Activated CD8-positive, alpha-beta memory T cell treated with anti-CD3 and anti-CD28 coated beads, Interleukin-2, amount 10 ng/mL, durations not matched to agents 7 days and 5 days (primary cell): ENCODE data around the gene GPRIN2. TPM values are rescaled to one million over a fixed set of nuclear protein-coding genes. Genes with fewer than 3 reads are reported as not detected.
A peak's percentile ranks its signal among the peaks of the same experiment; 100 is the strongest.
"Not testable (repeated sequence)": the region's sequence is repeated elsewhere in the genome, so short reads cannot be mapped to it uniquely, and the experiment has no call there.

ENCODE experiments used
- ATAC-seq: fragments of 150-1000 bp; cut with Tn5 transposase; one replicate; pipeline ENCODE4 v1.10.0; 2021; ENCODE audit warnings: moderate library complexity
- CTCF ChIA-PET: fragments of 350-600 bp; sonication (Branson Sonifier 250); formaldehyde crosslinking; loops from one replicate; lab custom pipeline; 2021; ENCODE audit warnings: antibody characterized with exemption; lab: Charles Lee
- DNase-seq: peaks from one replicate; pipeline ENCODE4 v3.0.0-alpha.2; 2020
- H3K27ac Mint-ChIP-seq: one replicate; pipeline ENCODE4 v1.8.0; 2021; ENCODE audit warnings: mild to moderate bottlenecking, mixed read lengths
- H3K27me3 Mint-ChIP-seq: one replicate; pipeline ENCODE4 v1.8.0; 2021; ENCODE audit warnings: mixed read lengths
- H3K36me3 Mint-ChIP-seq: one replicate; pipeline ENCODE4 v1.8.0; 2021; ENCODE audit warnings: mild to moderate bottlenecking, mixed read lengths
- H3K4me1 Mint-ChIP-seq: one replicate; pipeline ENCODE4 v1.8.0; 2021; ENCODE audit warnings: mixed read lengths
- H3K4me3 Mint-ChIP-seq: one replicate; pipeline ENCODE4 v1.8.0; 2021; ENCODE audit warnings: mild to moderate bottlenecking, moderate library complexity, mixed read lengths
- H3K9me3 Mint-ChIP-seq: one replicate; pipeline ENCODE4 v1.8.0; 2022; ENCODE audit warnings: low read depth, mixed read lengths
- total RNA-seq, 2 experiments: library from RNA; stranded (reverse); gene quantifications; one replicate each; pipeline ENCODE4 v1.2.3, GENCODE V29; 2021

The GPRIN2 gene
- total RNA-seq: not detected

- ATAC-seq: peak; percentile 28
- CTCF ChIA-PET: no interaction called here
- DNase-seq: peak; percentile 38
Observed at GRCh38 chr10:46556515-46557318, at the start of gene GPRIN2. TSS of gene GPRIN2 (minus strand) at chr10:46556658. CDS start at chr10:46550736, 5,922 bp downstream.

GRCh38 chr10:46600516-46600915 lies 44.1 kb upstream of the GPRIN2 start:
- H3K4me1 Mint-ChIP-seq, H3K4me3 Mint-ChIP-seq, H3K36me3 Mint-ChIP-seq, H3K27ac Mint-ChIP-seq, H3K27me3 Mint-ChIP-seq, H3K9me3 Mint-ChIP-seq, CTCF ChIA-PET: not testable (repeated sequence)
- ATAC-seq (peak; percentile 82), DNase-seq (peak; percentile 42)

More at GRCh38 chr10:46556515-46557318, at the start of gene GPRIN2:
- Mint-ChIP-seq H3K27me3 (no peaks in the 10 kb centered on the region), H3K27ac (no peak within 1 kb of the TSS), H3K4me3 (no peak within 1 kb of the TSS), H3K4me1 (peaks cover 2% of the 10 kb centered on the region), H3K36me3 (no peaks in the 10 kb centered on the region), H3K9me3 (no peaks in the 10 kb centered on the region)

- H3K27me3 Mint-ChIP-seq, H3K9me3 Mint-ChIP-seq, H3K27ac Mint-ChIP-seq, H3K36me3 Mint-ChIP-seq, CTCF ChIA-PET, DNase-seq, H3K4me1 Mint-ChIP-seq: not testable (repeated sequence)
- ATAC-seq: peak; percentile 86
- H3K4me3 Mint-ChIP-seq: peak overlapping the region; percentile 50
Observed at GRCh38 chr10:46597616-46598246, 41.3 kb upstream of the GPRIN2 start.

GRCh38 chr10:46596570-46596969 lies 40.1 kb upstream of the GPRIN2 start:
- DNase-seq, ATAC-seq, H3K27ac Mint-ChIP-seq, H3K4me3 Mint-ChIP-seq, H3K36me3 Mint-ChIP-seq, CTCF ChIA-PET, H3K9me3 Mint-ChIP-seq, H3K4me1 Mint-ChIP-seq, H3K27me3 Mint-ChIP-seq: not testable (repeated sequence)

- H3K4me1 Mint-ChIP-seq, DNase-seq, H3K9me3 Mint-ChIP-seq, H3K36me3 Mint-ChIP-seq, H3K27me3 Mint-ChIP-seq, H3K27ac Mint-ChIP-seq, CTCF ChIA-PET, ATAC-seq, H3K4me3 Mint-ChIP-seq: not testable (repeated sequence)
Observed at GRCh38 chr10:46594453-46595063, 38.1 kb upstream of the GPRIN2 start.

- DNase-seq, H3K4me1 Mint-ChIP-seq, H3K27ac Mint-ChIP-seq, H3K27me3 Mint-ChIP-seq, H3K9me3 Mint-ChIP-seq, H3K36me3 Mint-ChIP-seq, H3K4me3 Mint-ChIP-seq, CTCF ChIA-PET, ATAC-seq: not testable (repeated sequence)
Observed at GRCh38 chr10:46593307-46593706, 36.8 kb upstream of the GPRIN2 start.

- CTCF ChIA-PET, H3K4me3 Mint-ChIP-seq, H3K4me1 Mint-ChIP-seq, H3K27me3 Mint-ChIP-seq, ATAC-seq, H3K27ac Mint-ChIP-seq, H3K9me3 Mint-ChIP-seq, DNase-seq, H3K36me3 Mint-ChIP-seq: not testable (repeated sequence)
Observed at GRCh38 chr10:46591053-46591452, 34.6 kb upstream of the GPRIN2 start.

- ATAC-seq, CTCF ChIA-PET, H3K4me1 Mint-ChIP-seq, H3K27ac Mint-ChIP-seq, DNase-seq, H3K36me3 Mint-ChIP-seq, H3K9me3 Mint-ChIP-seq, H3K4me3 Mint-ChIP-seq, H3K27me3 Mint-ChIP-seq: not testable (repeated sequence)
Observed at GRCh38 chr10:46589589-46589988, 33.1 kb upstream of the GPRIN2 start.

- peak; percentile 78 for ATAC-seq
- H3K9me3 Mint-ChIP-seq, H3K4me3 Mint-ChIP-seq, CTCF ChIA-PET, DNase-seq, H3K27ac Mint-ChIP-seq, H3K36me3 Mint-ChIP-seq, H3K4me1 Mint-ChIP-seq, H3K27me3 Mint-ChIP-seq: not testable (repeated sequence)
Observed at GRCh38 chr10:46588221-46588620, 31.8 kb upstream of the GPRIN2 start.

GRCh38 chr10:46587546-46587945 lies 31.1 kb upstream of the GPRIN2 start:
- H3K27me3 Mint-ChIP-seq, H3K9me3 Mint-ChIP-seq, H3K27ac Mint-ChIP-seq, H3K36me3 Mint-ChIP-seq, DNase-seq, CTCF ChIA-PET, ATAC-seq, H3K4me3 Mint-ChIP-seq, H3K4me1 Mint-ChIP-seq: not testable (repeated sequence)

- H3K27ac Mint-ChIP-seq, H3K36me3 Mint-ChIP-seq, H3K27me3 Mint-ChIP-seq, DNase-seq, ATAC-seq, H3K9me3 Mint-ChIP-seq, H3K4me3 Mint-ChIP-seq, H3K4me1 Mint-ChIP-seq, CTCF ChIA-PET: not testable (repeated sequence)
Observed at GRCh38 chr10:46585246-46585645, 28.8 kb upstream of the GPRIN2 start.

- CTCF ChIA-PET, H3K9me3 Mint-ChIP-seq, H3K4me1 Mint-ChIP-seq, H3K4me3 Mint-ChIP-seq, H3K27me3 Mint-ChIP-seq, H3K27ac Mint-ChIP-seq, H3K36me3 Mint-ChIP-seq, ATAC-seq: not testable (repeated sequence)
- peak; percentile 39 for DNase-seq
Observed at GRCh38 chr10:46584196-46584595, 27.7 kb upstream of the GPRIN2 start.

- DNase-seq, CTCF ChIA-PET, H3K9me3 Mint-ChIP-seq, H3K4me3 Mint-ChIP-seq, H3K4me1 Mint-ChIP-seq, ATAC-seq, H3K27ac Mint-ChIP-seq, H3K27me3 Mint-ChIP-seq, H3K36me3 Mint-ChIP-seq: not testable (repeated sequence)
Observed at GRCh38 chr10:46582568-46582967, 26.1 kb upstream of the GPRIN2 start.

- H3K27me3 Mint-ChIP-seq, H3K27ac Mint-ChIP-seq, H3K4me3 Mint-ChIP-seq, CTCF ChIA-PET, H3K4me1 Mint-ChIP-seq, DNase-seq, H3K36me3 Mint-ChIP-seq, ATAC-seq, H3K9me3 Mint-ChIP-seq: not testable (repeated sequence)
Observed at GRCh38 chr10:46581997-46582396, 25.5 kb upstream of the GPRIN2 start.
